Naive thymus-derived CD8-positive, alpha-beta T cell (primary cell): ENCODE results near the gene KIF27. TPM values are rescaled to one million over a fixed set of nuclear protein-coding genes. Genes with fewer than 3 reads are reported as not detected.
"Not testable (repeated sequence)": the region's sequence is repeated elsewhere in the genome, so short reads cannot be mapped to it uniquely, and the experiment has no call there.

Experiments used
- ATAC-seq, 2 donors: fragments of 150-1000 bp; cut with Tn5 transposase in 1 of 2; sonication (Bioruptor Pico), chemical (Tn5 transposase) in 1 of 2; 1 replicate in 1 of 2; 2 replicates in 1 of 2; pipeline ENCODE4 v1.10.0; 2021; ENCODE audit warnings: mild to moderate bottlenecking in 2 of 2, moderate library complexity in 2 of 2
- POLR2A ChIA-PET: fragments of 350-600 bp; sonication (Branson Sonifier 250); formaldehyde crosslinking; loops from one replicate; lab custom pipeline; 2021; ENCODE audit warnings: antibody characterized with exemption; lab: Charles Lee
- DNase-seq, 10 donors: peaks; one replicate each; pipeline versions ENCODE4 v3.0.0 to v3.0.0-alpha.2; 2020 to 2022
- H3K27ac Mint-ChIP-seq, 10 donors: one replicate each; pipeline ENCODE4 v1.8.0; 2020 to 2022; ENCODE audit warnings: mild to moderate bottlenecking in 10 of 10, mixed read lengths in 10 of 10, moderate library complexity in 4 of 10, inconsistent platforms in 1 of 10
- H3K27me3 Mint-ChIP-seq, 5 donors: one replicate each; pipeline ENCODE4 v1.8.0; 2021 to 2022; ENCODE audit warnings: mixed read lengths in 5 of 5
- H3K36me3 Mint-ChIP-seq, 3 donors: one replicate each; pipeline ENCODE4 v1.8.0; 2020 to 2022; ENCODE audit warnings: mixed read lengths in 3 of 3, mild to moderate bottlenecking in 2 of 3, inconsistent platforms in 1 of 3
- H3K4me1 Mint-ChIP-seq, 4 donors: one replicate each; pipeline ENCODE4 v1.8.0; 2021 to 2022; ENCODE audit warnings: mixed read lengths in 4 of 4
- H3K4me3 Mint-ChIP-seq, 10 donors: one replicate each; pipeline ENCODE4 v1.8.0; 2020 to 2022; ENCODE audit warnings: mild to moderate bottlenecking in 10 of 10, mixed read lengths in 10 of 10, moderate library complexity in 6 of 10, inconsistent platforms in 1 of 10
- H3K9me3 Mint-ChIP-seq, 9 donors: one replicate each; pipeline ENCODE4 v1.8.0; 2020 to 2022; ENCODE audit warnings: mixed read lengths in 9 of 9, mild to moderate bottlenecking in 3 of 9, inconsistent platforms in 1 of 9, moderate library complexity in 1 of 9
- polyA plus RNA-seq, 3 donors: library from polyadenylated mRNA; unstranded; fragments of 300-500 nt; fragmentation: Illumina TruSeq; gene quantifications; one replicate each; pipeline ENCODE4 v1.2.3, GENCODE V29; 2021
- total RNA-seq, 8 experiments: library from RNA in 2 of 8; stranded (reverse) in 2 of 8; gene quantifications; one replicate each; pipeline ENCODE4 v1.2.3 and lab custom pipeline; 2021 to 2026

KIF27 gene
- total and polyA plus RNA-seq, 5 experiments from 2014 or later: 1.1 to 8.4 (median 2.1) TPM

DNA sequence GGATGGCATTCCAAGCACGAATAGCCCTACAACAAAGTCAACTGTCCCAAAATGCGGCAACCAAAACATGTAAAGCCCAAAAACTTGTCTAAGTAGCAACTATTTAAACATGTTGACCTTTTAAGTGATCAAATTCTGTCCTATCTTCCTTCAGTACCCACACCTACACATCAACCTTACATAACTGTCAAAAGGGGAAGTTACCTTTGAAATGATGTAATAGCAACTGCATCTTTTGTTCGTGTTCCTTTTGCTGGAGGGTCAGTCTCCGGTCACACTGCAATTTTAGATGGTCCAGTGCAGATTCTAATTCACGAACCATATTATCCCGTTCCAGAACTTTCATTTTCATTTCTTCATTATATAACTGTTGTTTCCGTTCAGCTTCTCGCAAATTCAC lies 71.3 kb downstream of the KIF27 start:
- H3K27ac Mint-ChIP-seq, ATAC-seq, DNase-seq, H3K9me3 Mint-ChIP-seq, H3K4me3 Mint-ChIP-seq, POLR2A ChIA-PET, H3K4me1 Mint-ChIP-seq, H3K27me3 Mint-ChIP-seq: not testable (repeated sequence)
- H3K36me3 Mint-ChIP-seq: peaks cover 3 to 49% (median 16%) of the 10 kb centered on the region in 3 donors

DNA sequence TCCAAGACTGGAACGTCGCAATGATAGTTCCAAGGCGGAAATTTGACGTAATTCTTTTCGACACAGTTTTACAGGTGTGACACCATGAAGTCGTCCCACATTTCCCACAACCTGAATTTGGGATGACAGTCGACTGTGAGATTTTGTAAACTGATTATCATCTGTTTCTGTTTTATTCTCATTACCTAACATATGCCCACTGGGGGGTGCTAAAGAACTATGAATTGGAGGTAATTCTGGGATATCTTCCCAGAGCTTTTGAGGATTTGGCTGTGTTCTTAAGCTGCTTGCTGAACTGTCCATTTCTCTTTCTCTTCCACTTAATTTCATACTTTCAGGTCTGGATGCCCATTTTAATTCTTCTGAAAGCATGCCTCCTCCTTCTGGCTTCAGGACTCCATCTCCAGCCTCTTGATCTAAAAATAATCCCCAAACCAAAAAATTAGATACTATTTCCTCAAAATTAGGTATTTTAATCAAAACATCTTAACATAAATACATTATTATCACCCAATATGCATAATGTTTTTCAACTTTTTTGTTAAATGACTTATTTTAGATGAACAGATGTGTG lies 84.1 kb downstream of the KIF27 start:
- DNase-seq, H3K27me3 Mint-ChIP-seq, POLR2A ChIA-PET, ATAC-seq, H3K9me3 Mint-ChIP-seq, H3K4me1 Mint-ChIP-seq, H3K4me3 Mint-ChIP-seq: not testable (repeated sequence)
- Mint-ChIP-seq H3K27ac (peak overlapping the region in 2 of 10 donors; percentile 51), H3K36me3 (peaks cover 0 to 12% (median 0%) of the 10 kb centered on the region in 3 donors)

DNA sequence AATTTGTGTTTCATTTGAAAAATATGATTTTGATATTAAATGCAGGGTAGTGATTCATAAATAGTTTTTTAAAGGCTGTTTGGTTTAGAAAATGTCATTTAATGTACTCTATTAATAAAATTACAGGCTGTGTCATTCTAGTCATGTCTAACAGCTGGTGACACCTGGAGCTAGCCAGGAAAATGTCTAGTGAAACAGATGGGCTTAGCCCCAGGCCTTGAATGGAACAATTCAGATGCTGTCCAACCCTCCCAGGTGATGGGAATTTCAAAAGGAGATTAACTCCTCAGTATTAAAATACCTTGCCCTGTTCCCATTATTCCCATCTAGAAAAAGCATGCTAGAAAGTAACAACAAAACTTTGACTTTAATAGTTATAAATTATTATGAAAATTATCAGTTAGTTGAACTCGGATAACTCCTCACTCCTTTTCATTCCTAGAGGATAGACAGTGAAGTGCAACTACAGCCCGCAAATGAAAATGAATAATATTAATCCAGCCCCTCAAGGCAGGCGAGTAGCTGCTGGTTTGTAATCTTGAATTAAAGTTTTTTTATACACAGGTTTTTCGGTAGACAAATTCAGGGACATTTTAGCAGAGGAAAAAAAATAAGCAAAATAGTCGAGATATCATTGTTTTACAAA lies 90.7 kb downstream of the KIF27 start:
- DNase-seq, H3K36me3 Mint-ChIP-seq, ATAC-seq, H3K4me1 Mint-ChIP-seq, H3K27me3 Mint-ChIP-seq, H3K4me3 Mint-ChIP-seq, H3K9me3 Mint-ChIP-seq, H3K27ac Mint-ChIP-seq, POLR2A ChIA-PET: not testable (repeated sequence)

DNA sequence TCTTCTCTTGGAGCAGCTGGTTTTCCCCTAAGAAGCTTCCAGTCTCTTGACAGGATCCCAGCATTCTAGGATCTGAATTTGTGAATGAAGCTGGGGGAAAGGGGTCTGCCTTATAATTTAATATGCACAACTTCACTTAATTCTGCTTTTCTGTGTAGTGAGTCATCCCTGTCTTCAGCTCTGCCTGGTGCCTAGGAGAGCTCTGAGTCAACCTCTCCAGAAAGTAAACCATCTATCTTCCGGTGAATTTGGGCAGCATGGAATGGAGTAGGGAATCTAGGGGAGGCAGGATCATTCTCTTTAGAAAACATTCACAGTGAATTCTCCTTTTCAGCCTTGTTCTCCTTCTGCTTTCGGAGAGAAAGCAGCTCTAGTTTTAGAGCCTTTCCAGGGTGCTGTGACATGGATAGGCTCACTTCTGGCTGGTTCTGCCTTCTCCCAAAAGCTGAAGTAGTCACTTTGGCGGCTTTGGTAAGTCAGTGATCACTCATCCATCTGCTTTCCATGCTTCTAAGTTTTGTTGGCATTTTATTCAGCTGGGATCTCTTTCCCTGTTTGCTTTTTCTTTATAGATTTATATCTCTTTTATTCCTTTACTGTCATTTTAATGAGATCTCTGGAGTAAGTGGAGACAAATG lies 96.1 kb downstream of the KIF27 start:
- H3K4me1 Mint-ChIP-seq, H3K27me3 Mint-ChIP-seq, DNase-seq, H3K4me3 Mint-ChIP-seq, H3K9me3 Mint-ChIP-seq, H3K36me3 Mint-ChIP-seq, POLR2A ChIA-PET, ATAC-seq, H3K27ac Mint-ChIP-seq: not testable (repeated sequence)

DNA sequence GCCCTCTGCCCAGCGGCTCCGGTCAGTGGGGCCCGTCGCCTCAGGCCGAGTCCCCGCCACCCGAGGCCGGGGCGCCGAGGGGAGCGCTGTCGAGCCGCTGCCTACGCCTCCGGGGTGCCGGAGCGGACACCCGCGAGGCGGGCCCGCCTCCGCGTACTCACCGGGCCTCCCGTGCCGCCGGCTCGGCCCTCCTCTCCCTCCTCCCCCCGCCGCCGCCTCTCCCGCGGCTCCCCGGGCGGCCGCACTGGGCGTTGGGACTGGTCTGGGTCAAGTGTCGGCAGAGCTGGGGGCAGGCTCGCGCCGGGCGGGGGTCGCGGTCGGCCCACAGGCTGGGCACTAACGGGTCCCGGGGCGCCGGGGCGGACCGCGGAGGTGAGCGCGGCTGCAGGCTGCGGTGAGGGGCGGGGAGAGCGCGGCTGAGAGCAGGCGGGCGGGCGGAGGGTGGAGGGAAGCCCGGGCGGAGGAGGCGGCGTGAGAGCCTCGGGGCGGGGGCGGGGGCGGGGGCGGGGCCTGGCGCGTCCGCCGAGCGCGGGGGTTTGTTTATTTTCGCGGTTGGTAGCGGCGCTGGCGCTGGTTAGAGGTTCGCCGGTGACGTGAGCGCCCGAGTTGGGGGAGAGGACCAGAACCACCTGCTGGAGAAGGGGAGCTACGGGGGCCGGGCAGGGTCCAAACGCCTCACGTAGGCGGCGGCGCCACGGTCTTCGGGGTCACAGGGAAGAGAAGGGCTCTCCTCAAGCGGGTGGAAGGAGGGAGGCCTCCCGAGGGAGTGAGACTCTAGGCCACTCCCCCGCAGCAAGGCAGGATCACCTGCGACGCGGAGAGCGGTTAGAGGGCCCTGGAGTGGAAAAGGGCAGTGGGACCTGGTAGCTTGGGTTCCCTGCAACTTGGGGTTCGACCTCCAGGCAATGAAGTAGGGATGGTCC lies 103.6 kb downstream of the KIF27 start, which contains the start of gene GKAP1:
TSS of gene GKAP1 (minus strand) at position 414 of the 923 bp plus-strand sequence. CDS start 11,252 bp downstream, outside the sequence.
- POLR2A ChIA-PET: interaction anchor here (1.2 to 1.9 kb wide), 2 partner anchors 103 to 162 kb away, joined by 3 to 7 read pairs; partner anchors contain the start of genes HNRNPK and KIF27
- peaks cover 7 to 13% (median 12%) of the 10 kb centered on the region in 4 donors for H3K4me1 Mint-ChIP-seq
- H3K4me3 Mint-ChIP-seq: peak within 1 kb of the TSS; percentile 74 to 95 (median 87)
- H3K27ac Mint-ChIP-seq: peak within 1 kb of the TSS; percentile 72 to 92 (median 88)
- not testable (repeated sequence) for H3K36me3 Mint-ChIP-seq, H3K27me3 Mint-ChIP-seq, H3K9me3 Mint-ChIP-seq
- peak; percentile 83 to 85 for ATAC-seq
- peak; percentile 73 to 93 (median 86) for DNase-seq

DNA sequence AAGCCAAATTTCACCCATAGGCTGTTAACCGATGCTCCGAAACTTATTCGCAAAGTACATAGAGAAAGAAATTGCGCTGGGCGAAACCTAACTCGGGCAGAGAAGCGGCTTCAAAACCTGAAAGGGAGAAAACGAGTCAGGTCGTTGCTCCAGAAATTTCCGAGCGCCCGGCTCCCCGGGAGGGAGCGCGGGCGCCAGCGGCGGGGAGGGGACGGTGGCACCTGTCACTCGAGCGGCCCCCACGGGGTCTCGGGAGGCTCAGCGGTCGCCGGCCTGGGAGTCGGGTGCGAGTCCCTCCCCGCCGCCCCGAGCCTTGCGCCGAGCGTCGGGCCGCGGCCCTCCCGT lies 104.2 kb downstream of the KIF27 start:
- ATAC-seq (peak in 1 of 2 donors; percentile 11), DNase-seq (peak in 7 of 10 donors; percentile 9 to 63 (median 41))
- POLR2A ChIA-PET: interaction anchor here (1.9 kb wide), 1 partner anchor 104 kb away, joined by 7 read pairs; the partner anchor contains the start of gene KIF27
- not testable (repeated sequence) for H3K9me3 Mint-ChIP-seq, H3K36me3 Mint-ChIP-seq, H3K27me3 Mint-ChIP-seq
- H3K4me3 Mint-ChIP-seq: peak overlapping the region; percentile 74 to 91 (median 86)
- peaks cover 7 to 13% (median 12%) of the 10 kb centered on the region in 4 donors for H3K4me1 Mint-ChIP-seq
- peak overlapping the region; percentile 72 to 92 (median 88) for H3K27ac Mint-ChIP-seq

DNA sequence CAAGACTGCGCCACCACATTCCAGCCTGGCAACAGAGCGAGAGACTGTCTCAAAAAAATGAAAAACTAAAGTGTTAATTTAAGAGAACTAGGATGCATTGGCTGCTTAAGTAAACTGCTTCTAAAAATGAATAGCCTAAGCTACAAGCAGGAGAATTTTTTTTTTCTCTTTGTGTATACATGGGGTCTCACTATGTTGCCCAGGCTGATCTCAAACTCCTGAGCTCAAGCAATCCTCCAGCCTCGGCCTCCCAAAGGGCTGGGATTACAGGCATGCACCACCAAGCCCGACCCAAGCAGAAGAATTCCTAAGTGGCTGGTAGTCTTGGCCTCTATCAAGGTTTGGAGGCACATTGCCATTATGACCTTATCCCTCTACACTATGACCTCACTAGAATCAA lies 106.1 kb downstream of the KIF27 start:
- Mint-ChIP-seq H3K36me3 (peaks cover 0 to 13% (median 6%) of the 10 kb centered on the region in 3 donors), H3K4me1 (peaks cover 7 to 16% (median 13%) of the 10 kb centered on the region in 4 donors), H3K4me3 (peak overlapping the region in 3 of 10 donors; percentile 32 to 60 (median 37)), H3K27ac (peak overlapping the region in 3 of 10 donors; percentile 37 to 63 (median 51))
- H3K9me3 Mint-ChIP-seq, ATAC-seq, DNase-seq, POLR2A ChIA-PET, H3K27me3 Mint-ChIP-seq: not testable (repeated sequence)

DNA sequence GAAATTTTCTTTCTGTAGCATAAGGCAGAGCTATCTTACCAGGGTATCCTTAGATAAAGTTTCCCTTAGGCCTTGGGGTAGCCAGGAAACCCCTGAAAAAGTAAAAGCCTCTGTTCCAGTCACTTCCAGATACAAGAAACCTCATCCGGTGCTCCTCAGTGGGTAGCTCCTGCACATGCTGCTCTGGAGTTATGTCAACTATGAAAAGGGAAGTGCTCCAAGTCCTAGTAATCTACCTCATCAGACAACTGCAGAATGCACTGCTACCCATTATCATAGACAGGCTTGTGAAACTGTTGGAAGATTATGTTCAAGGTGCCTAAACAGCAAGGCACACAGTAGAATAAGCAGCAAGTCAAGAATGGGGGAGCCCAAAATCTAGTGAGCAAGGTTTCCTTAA lies 112.0 kb downstream of the KIF27 start:
- H3K27ac Mint-ChIP-seq, H3K27me3 Mint-ChIP-seq, H3K4me1 Mint-ChIP-seq, H3K9me3 Mint-ChIP-seq, H3K4me3 Mint-ChIP-seq, DNase-seq, ATAC-seq, POLR2A ChIA-PET: not testable (repeated sequence)
- peaks cover 0 to 39% (median 17%) of the 10 kb centered on the region in 3 donors for H3K36me3 Mint-ChIP-seq

DNA sequence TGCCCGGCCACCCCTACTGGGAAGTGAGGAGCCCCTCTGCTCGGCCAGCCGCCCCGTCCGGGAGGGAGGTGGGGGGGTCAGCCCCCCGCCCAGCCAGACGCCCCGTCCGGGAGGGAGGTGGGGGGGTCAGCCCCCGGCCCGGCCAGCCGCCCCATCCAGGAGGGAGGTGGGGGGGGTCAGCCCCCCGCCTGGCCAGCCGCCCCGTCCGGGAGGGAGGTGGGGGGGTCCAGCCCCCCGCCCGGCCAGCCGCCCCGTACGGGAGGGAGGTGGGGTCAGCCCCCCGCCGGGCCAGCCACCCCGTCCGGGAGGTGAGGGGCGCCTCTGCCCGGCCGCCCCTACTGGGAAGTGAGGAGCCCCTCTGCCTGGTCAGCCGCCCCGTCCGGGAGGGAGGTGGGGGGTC lies 116.8 kb downstream of the KIF27 start:
- H3K9me3 Mint-ChIP-seq, H3K4me3 Mint-ChIP-seq, H3K27ac Mint-ChIP-seq, POLR2A ChIA-PET, H3K4me1 Mint-ChIP-seq, DNase-seq, ATAC-seq, H3K27me3 Mint-ChIP-seq: not testable (repeated sequence)
- peaks cover 0 to 44% (median 14%) of the 10 kb centered on the region in 3 donors for H3K36me3 Mint-ChIP-seq

DNA sequence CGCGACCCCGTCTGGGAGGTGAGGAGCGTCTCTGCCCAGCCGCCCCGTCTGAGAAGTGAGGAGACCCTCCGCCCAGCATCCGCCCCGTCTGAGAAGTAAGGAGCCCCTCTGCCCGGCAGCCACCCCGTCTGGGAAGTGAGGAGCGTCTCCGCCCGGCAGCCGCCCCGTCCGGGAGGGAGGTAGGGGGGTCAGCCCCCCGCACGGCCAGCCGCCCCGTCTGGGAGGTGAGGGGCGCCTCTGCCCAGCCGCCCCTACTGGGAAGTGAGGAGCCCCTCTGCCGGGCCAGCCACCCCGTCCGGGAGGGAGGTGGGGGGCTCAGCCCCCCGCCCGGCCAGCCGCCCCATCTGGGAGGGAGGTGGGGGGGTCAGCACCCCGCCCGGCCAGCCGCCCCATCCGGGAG lies 117.3 kb downstream of the KIF27 start:
- DNase-seq, POLR2A ChIA-PET, H3K27me3 Mint-ChIP-seq, H3K4me3 Mint-ChIP-seq, H3K27ac Mint-ChIP-seq, H3K9me3 Mint-ChIP-seq, H3K4me1 Mint-ChIP-seq, ATAC-seq: not testable (repeated sequence)
- peaks cover 1 to 42% (median 14%) of the 10 kb centered on the region in 3 donors for H3K36me3 Mint-ChIP-seq

DNA sequence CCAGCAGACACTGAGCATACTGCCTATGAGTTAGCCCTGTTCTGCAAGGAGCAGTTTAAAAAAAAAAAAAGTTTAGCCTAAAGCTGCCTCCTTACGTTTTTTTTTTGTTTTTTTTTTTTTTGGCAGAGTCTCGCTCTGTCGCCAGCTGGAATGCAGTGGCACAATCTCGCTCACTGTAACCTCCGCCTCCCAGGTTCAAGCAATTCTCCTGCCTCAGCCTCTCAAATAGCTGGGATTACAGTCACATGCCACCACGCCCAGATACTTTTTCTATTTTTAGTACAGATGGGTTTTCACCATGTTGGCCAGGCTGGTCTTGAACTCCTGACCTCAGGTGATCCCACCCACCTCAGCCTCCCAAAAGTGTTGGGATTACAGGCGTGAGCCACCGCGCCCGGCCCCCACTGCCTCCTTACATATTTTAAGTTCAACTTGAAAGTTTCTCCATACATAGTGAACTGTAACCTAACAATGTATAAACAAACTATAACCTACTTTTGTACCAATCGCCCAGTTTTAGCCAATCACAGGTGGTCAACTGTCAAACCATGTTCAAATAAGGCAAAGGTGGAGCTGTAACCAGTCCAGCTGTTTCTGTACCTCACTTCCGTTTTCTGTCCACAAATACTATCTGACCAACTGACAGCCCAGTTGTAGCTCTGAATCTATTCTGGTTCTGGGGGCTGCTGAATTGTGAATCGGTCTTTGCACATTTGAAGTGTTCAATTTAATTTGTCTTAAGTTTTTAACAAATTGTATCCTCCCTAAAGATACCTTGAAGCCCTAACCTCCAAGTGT lies 120.8 kb downstream of the KIF27 start:
- no peaks in the 10 kb centered on the region for H3K27me3 Mint-ChIP-seq
- no peak overlapping the region for H3K4me3 Mint-ChIP-seq
- no peak for DNase-seq
- ATAC-seq: no peak
- no peak overlapping the region for H3K27ac Mint-ChIP-seq
- H3K4me1 Mint-ChIP-seq: peaks cover 0 to 6% (median 2%) of the 10 kb centered on the region in 4 donors
- POLR2A ChIA-PET: no interaction called here
- H3K36me3 Mint-ChIP-seq: peaks cover 6 to 49% (median 25%) of the 10 kb centered on the region in 3 donors
- H3K9me3 Mint-ChIP-seq: no peaks in the 10 kb centered on the region

DNA sequence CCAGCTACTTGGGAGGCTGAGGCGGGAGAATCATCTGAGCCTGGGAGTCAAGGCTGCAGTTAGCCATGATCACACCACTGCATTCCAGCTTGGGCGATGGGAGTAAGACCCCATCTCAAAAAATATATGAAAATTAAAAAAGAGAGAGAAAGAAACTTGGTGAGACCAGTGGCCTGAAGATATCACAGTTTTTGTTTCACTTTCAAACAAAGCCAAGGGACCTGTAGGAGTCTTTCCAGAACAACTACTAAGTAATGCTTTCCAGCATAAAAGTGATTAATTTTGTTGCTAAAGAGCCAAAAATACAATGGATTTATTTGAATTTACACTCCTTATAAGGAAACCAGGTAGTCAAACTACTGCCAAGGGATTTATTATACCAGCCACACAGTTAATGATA lies 127.2 kb downstream of the KIF27 start:
- ATAC-seq (no peak), DNase-seq (no peak)
- H3K27me3 Mint-ChIP-seq: no peaks in the 10 kb centered on the region
- H3K4me3 Mint-ChIP-seq: no peak overlapping the region
- POLR2A ChIA-PET: no interaction called here
- H3K27ac Mint-ChIP-seq: no peak overlapping the region
- peaks cover 6 to 55% (median 23%) of the 10 kb centered on the region in 3 donors for H3K36me3 Mint-ChIP-seq
- peaks cover 0 to 5% (median 0%) of the 10 kb centered on the region in 4 donors for H3K4me1 Mint-ChIP-seq
- no peaks in the 10 kb centered on the region for H3K9me3 Mint-ChIP-seq
